ENCODE data around the gene NPBWR2.

Gene NPBWR2

GRCh38 chr20:64151633-64152530, 44.5 kb upstream of the NPBWR2 start:
- H3K27me3 ChIP-seq (ENCODE audit: insufficient read depth, low read depth): peaks cover 83% of the 10 kb centered on the region
- H2AFZ ChIP-seq (ENCODE audit: low read depth): no peak overlapping the region
- no peak overlapping the region for H3K4me3 ChIP-seq (IDR thresholded peaks at IDR 0.05; ENCODE audit: insufficient read depth, low read depth, low read length)

GRCh38 chr20:64150756-64151632, 43.6 kb upstream of the NPBWR2 start:
- TF ChIP-seq CTCF (conservative IDR thresholded peaks at IDR 0.05; ENCODE audit: low read depth, low read length): no peak
- Histone ChIP-seq H3K27ac (no peak overlapping the region), H3K79me2 (ENCODE audit: insufficient read depth, low read depth) (no peaks in the 10 kb centered on the region), H2AFZ (ENCODE audit: low read depth) (no peak overlapping the region), H3K4me3 (IDR thresholded peaks at IDR 0.05; ENCODE audit: insufficient read depth, low read depth, low read length) (no peak overlapping the region), H4K20me1 (ENCODE audit: insufficient read depth) (no peaks in the 10 kb centered on the region), H3K36me3 (ENCODE audit: insufficient read depth) (no peaks in the 10 kb centered on the region), H3K4me1 (ENCODE audit: low read depth, poor library complexity, severe bottlenecking) (no peaks in the 10 kb centered on the region), H3K4me2 (no peak overlapping the region), H3K9ac (no peak overlapping the region), H3K27me3 (ENCODE audit: insufficient read depth, low read depth) (peaks cover 80% of the 10 kb centered on the region)

More at GRCh38 chr20:64151633-64152530, 44.5 kb upstream of the NPBWR2 start:
- H3K27ac ChIP-seq: no peak overlapping the region
- no peak overlapping the region for H3K9ac ChIP-seq
- no peaks in the 10 kb centered on the region for H3K79me2 ChIP-seq (ENCODE audit: insufficient read depth, low read depth)
- H3K36me3 ChIP-seq (ENCODE audit: insufficient read depth): no peaks in the 10 kb centered on the region
- no peaks in the 10 kb centered on the region for H4K20me1 ChIP-seq (ENCODE audit: insufficient read depth)
- H3K4me2 ChIP-seq: no peak overlapping the region
- TF ChIP-seq CTCF (conservative IDR thresholded peaks at IDR 0.05; ENCODE audit: low read depth, low read length): no peak
- no peaks in the 10 kb centered on the region for H3K4me1 ChIP-seq (ENCODE audit: low read depth, poor library complexity, severe bottlenecking)

- H3K27me3 ChIP-seq (ENCODE audit: insufficient read depth, low read depth): peaks cover 77% of the 10 kb centered on the region
- no peak overlapping the region for H2AFZ ChIP-seq (ENCODE audit: low read depth)
- no peak overlapping the region for H3K4me2 ChIP-seq
- H3K4me1 ChIP-seq (ENCODE audit: low read depth, poor library complexity, severe bottlenecking): no peaks in the 10 kb centered on the region
- H3K4me3 ChIP-seq (IDR thresholded peaks at IDR 0.05; ENCODE audit: insufficient read depth, low read depth, low read length): no peak overlapping the region
- H3K79me2 ChIP-seq (ENCODE audit: insufficient read depth, low read depth): no peaks in the 10 kb centered on the region
- H3K36me3 ChIP-seq (ENCODE audit: insufficient read depth): no peaks in the 10 kb centered on the region
- H4K20me1 ChIP-seq (ENCODE audit: insufficient read depth): no peaks in the 10 kb centered on the region
- H3K27ac ChIP-seq: no peak overlapping the region
- H3K9ac ChIP-seq: no peak overlapping the region
- TF ChIP-seq CTCF (conservative IDR thresholded peaks at IDR 0.05; ENCODE audit: low read depth, low read length): no peak
Measured at GRCh38 chr20:64149809-64150560, 42.6 kb upstream of the NPBWR2 start.

GRCh38 chr20:64149141-64149540, 41.8 kb upstream of the NPBWR2 start:
- H3K27me3 ChIP-seq (ENCODE audit: insufficient read depth, low read depth): peaks cover 68% of the 10 kb centered on the region
- H2AFZ ChIP-seq (ENCODE audit: low read depth): no peak overlapping the region
- H3K79me2 ChIP-seq (ENCODE audit: insufficient read depth, low read depth): no peaks in the 10 kb centered on the region
- TF ChIP-seq CTCF (conservative IDR thresholded peaks at IDR 0.05; ENCODE audit: low read depth, low read length): no peak
- H3K4me1 ChIP-seq (ENCODE audit: low read depth, poor library complexity, severe bottlenecking): no peaks in the 10 kb centered on the region
- H4K20me1 ChIP-seq (ENCODE audit: insufficient read depth): no peaks in the 10 kb centered on the region
- H3K9ac ChIP-seq: no peak overlapping the region
- H3K27ac ChIP-seq: no peak overlapping the region
- H3K4me2 ChIP-seq: no peak overlapping the region
- H3K4me3 ChIP-seq (IDR thresholded peaks at IDR 0.05; ENCODE audit: insufficient read depth, low read depth, low read length): no peak overlapping the region
- H3K36me3 ChIP-seq (ENCODE audit: insufficient read depth): no peaks in the 10 kb centered on the region
